GM19395 (cell line): ENCODE measurements around the gene PSORS1C1.
A peak's percentile ranks its signal among the peaks of the same experiment; 100 is the strongest.
"Not testable (repeated sequence)": the region's sequence is repeated elsewhere in the genome, so short reads cannot be mapped to it uniquely, and the experiment has no call there.

ENCODE experiments used
- ATAC-seq: cut with Tn5 transposase; IDR thresholded peaks from one replicate; pipeline ENCODE4 v1.9.1; 2021; ENCODE audit warnings: mild to moderate bottlenecking, moderate library complexity; ENCODE audit not compliant: unreplicated experiment

PSORS1C1 gene

DNA sequence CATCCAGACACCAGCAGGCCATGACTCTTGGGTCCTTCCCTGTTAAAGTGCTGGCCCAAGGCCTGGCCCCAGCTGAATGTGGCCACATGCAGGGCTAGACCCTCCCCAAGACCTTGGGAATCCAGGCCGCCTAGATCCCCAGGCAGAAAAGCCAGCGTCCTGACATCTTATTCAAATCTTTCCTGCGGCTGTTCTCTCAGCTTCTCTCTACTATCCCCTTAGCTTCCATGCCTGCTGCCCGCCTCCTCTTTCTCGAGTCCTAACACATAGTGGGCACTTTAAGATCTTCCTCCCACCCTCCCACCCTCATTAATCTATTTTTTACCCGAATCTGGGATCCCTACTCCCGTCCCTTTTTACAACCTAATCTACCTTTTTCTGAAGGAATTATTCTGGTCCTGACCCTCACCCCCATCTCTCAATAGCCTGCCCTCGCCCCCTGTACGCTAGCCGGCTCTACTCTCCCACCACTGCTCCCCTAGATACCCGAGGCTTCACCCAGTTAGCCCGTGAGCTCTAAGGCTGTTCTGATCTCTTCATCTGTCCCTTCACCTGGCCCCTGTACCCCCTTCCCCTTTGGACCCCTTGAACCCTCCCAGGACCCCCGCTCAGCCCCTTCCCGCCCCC lies 43.0 kb downstream of the PSORS1C1 start, which contains the start of gene CCHCR1:
Gene CCHCR1, minus strand, starts transcription at position 290 of the 627 bp plus-strand sequence. Its CDS starts 202 bp downstream, at position 88.
- ATAC-seq: peak; percentile 9

DNA sequence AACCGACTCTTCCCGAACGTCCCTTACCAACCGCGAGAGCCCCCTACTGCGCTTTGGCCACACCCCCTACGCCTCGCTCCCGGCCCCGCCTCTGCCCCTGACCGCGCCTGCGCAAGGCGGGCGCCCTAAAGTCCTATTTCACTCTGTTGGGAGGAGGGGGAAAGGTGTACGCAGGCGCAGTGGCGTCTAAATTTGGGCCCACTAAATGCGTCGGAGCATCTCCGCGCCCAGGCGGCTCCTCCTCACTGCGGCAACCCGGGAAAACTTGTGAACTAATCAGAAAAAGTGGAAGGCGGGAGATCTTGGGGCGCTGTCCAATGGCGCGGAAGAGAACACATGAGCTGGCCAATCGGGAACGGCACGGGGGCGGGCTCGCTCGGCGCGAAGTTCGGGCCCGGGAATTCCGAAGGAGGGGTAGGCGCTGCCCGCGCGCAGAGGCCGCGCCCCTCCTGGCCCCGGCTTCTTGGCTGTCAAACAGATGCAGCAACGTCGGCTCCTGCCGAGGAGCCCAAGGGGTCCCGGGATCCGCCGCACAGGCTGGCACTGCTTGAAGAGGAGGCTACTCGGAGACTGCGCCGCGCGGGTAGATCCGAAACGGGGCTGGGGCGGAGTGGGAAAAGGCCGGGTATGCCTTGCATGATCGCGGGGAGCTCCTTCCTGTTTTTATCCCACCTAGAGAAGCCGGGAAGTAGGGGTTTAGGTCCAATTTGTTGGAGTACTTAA lies 43.7 kb downstream of the PSORS1C1 start, which contains the start of gene TCF19:
Gene TCF19, plus strand, starts transcription at position 450 of the 723 bp plus-strand sequence. CDS start 881 bp downstream, outside the sequence.
- peak; percentile 86 for ATAC-seq

DNA sequence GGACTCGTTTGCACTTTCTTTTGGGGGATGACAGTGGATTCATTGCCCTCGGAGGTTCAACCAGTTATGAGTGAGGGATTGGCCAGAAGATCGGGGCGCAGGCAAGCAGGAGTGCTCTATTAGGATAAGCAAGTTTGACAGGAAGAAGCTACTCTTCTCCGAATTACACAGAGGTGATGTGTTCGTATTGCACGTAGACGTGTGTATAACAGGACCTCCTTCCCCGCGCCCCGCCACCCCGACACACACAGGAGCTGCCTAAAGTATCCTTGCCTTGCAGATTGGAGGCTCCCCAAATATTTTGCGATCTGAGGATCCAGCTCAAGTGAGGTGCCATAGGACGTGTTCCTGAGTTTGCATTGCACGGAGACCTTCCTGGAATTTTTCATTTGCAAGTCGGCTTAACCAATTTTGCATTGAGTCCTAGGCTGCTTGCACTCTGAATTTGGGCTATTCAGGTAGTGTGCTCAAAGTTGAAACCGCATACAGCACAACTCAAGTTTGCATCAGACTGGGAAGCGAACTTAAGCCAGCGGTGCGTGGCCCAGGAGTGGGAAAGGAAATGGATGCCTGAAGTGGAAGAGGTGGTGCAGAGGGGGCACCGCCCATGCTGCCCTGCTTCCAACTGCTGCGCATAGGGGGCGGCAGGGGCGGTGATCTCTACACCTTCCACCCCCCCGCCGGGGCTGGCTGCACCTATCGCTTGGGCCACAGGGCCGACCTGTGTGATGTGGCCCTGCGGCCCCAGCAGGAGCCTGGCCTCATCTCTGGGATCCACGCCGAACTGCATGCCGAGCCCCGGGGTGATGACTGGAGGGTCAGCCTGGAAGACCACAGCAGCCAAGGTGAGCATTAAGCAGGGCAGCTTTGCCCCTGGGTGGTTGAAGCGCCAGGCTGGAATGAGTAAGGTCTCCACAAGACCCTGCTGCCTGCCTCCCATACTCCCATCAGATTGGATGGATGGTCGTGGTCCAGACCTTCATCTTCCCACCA lies 44.6 kb downstream of the PSORS1C1 start:
- no peak for ATAC-seq

DNA sequence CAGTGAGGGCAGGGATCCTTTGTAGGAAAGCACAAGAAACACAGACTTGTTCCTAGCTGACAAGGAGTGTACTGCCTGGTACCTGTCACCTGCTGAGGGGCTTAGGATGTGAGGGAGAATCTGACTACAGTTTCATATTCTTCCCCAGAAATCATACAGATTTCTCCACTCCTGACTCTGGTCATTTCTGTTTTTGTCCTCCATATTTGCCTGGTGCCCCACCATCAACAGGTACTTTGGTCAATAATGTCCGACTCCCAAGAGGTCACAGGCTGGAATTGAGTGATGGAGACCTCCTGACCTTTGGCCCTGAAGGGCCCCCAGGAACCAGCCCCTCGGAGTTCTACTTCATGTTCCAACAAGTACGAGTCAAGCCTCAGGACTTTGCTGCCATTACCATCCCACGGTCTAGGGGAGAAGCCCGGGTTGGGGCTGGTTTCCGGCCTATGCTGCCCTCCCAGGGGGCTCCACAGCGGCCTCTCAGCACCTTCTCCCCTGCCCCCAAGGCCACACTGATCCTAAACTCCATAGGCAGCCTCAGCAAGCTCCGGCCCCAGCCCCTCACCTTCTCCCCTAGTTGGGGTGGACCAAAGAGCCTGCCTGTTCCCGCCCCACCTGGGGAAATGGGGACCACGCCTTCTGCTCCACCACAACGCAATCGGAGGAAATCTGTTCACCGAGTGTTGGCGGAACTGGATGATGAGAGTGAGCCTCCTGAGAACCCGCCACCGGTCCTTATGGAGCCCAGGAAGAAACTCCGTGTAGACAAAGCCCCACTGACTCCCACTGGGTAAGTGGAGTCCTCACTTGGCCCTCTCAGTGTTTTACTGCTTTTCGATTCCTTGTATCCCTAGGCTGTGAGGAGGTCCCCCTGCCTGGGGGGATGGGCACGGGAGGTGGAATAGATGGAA lies 46.9 kb downstream of the PSORS1C1 start:
- no peak for ATAC-seq

DNA sequence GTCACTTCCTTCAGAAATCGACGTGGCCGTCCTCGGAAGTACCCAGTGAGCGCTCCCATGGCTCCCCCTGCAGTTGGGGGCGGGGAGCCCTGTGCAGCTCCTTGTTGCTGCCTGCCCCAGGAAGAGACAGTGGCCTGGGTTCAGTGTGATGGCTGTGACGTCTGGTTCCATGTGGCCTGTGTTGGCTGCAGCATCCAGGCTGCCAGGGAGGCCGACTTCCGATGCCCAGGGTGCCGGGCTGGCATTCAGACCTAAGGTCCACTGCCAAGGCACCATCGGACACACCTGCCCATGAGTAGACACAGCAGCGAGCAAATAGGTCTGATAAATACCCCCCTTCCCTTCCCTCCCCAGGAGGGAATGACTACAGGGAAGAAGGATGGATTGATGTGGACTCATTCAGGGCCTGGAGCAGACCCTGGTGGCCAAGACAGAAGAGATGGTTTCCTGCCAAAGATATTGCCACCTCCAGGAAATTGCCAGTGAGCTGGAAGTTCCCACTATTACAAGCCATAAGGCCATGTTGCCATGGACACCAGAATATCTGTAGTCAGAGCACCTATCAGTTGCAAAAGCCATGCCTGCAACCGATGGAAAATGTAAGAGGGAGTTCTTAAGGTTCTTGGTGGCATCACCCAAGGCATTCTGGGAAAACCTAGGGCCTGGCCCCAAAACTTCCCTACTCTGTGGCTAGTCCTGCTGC lies 48.0 kb downstream of the PSORS1C1 start:
- ATAC-seq: no peak

DNA sequence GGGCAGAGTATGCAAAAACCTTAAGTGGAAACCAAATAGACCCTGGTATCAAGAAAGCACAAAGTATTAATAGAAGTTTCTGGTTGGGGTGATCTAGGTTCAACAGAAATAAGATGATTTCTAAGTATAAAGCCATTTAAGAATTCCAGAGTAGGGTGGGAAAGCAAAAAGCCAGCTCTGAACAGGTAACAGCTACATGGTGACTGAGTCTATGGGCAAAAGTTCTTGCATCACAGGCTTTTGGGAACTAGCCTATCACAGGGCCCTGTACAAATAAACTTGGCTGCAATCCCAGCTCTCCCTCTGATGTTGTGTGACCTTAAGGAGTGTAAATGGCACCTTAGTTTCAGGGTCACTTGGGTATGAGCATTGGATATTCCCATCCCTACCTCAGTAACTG lies 49.3 kb downstream of the PSORS1C1 start:
- ATAC-seq: no peak

DNA sequence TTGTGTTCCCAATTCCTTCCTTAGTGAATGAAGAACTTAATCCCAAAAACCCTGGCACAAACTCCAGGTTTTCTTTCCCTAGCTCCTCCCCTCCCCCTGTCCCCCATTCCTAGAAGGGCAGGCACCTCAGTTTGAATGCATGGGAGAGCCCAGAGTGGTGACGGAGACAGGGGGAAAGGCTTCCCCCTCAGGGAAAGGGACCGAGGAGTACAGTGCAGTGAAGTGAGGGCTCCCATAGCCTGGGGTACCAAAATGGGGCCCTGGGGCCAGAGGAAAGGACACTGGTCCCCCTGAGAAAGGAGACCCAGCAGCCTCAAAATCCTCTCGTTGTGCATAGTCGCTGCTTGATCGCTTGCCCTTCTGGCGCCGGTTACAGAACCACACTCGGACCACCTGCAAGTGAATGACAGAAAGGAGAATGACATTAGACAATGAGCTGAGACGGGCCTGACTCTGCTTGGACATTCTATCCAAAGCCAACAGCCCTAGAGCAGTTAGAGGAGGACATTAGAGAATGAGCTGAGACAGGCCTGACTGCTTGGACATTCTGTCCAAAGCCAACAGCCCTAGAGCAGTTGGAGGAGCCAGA lies 50.0 kb downstream of the PSORS1C1 start:
- ATAC-seq: not testable (repeated sequence)

- ATAC-seq: peak; percentile 89
Measured at GRCh38 chr6:31165064-31165832, 50.6 kb downstream of the PSORS1C1 start.

DNA sequence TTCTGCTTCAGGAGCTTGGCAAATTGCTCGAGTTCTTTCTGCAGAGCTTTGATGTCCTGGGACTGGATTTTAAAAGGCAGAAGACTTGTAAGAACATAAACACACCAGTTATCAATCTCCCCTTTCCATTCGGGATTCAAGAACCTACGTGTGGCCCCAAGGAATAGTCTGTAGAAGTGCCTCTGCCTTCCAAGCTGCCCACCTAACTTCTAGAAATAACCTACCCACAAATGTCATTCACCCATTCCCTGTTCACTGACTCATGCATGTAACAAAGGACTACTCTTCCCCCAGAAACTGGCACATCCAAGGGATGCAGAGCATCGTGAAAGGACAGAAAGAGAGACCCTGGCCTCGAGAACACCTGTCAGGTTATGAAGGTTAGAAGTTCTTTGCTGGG lies 51.4 kb downstream of the PSORS1C1 start:
- no peak for ATAC-seq

DNA sequence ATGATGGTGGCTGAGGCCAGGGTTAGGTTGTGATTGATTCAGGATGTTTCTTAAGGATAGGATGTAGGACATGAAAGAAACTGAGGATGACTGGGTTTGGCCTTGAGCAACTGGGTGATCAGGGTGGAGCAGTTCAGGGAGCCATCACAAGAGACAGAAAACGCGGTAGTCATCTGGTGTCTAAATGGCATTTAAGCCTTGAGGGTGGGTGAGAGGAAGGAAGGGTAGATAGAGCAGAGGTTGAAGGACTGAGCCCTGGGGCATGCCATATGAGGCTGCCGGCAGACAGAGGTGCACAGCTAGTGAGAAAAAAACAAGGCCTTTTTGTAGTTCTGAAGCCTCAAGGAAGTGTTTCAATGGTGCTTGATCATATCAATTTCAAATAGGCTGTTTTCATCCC lies 54.0 kb downstream of the PSORS1C1 start:
- ATAC-seq: no peak

- ATAC-seq: no peak
Measured at GRCh38 chr6:31169123-31169857, 54.7 kb downstream of the PSORS1C1 start.

DNA sequence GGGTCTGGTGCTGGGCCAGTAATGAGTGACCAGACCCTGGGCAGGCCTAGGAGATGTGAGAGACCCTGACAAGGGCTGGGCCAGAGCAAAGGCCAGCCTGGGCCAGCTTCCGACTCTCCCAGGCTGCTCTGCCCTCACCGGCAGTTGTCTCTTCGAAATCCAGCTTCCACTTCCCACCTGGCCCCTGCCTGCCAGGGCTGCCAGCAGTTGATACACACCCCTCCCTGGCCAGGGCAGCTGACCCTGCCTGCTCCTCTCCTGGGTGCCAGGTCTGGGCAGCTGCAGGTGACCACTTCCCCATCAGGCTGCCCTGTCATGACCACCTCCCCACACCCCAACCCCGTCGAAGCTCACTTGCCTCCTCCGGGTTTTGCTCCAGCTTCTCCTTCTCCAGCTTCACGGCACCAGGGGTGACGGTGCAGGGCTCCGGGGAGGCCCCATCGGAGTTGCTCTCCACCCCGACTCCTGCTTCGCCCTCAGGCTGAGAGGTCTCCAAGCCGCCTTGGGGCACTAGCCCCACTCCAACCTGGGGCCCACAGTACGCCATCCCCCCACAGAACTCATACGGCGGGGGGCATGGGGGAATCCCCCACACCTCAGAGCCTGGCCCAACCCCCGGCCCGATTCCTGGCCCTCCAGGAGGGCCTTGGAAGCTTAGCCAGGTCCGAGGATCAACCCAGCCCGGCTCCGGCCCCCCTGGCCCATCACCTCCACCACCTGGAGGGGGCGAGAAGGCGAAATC lies 55.4 kb downstream of the PSORS1C1 start:
- not testable (repeated sequence) for ATAC-seq

DNA sequence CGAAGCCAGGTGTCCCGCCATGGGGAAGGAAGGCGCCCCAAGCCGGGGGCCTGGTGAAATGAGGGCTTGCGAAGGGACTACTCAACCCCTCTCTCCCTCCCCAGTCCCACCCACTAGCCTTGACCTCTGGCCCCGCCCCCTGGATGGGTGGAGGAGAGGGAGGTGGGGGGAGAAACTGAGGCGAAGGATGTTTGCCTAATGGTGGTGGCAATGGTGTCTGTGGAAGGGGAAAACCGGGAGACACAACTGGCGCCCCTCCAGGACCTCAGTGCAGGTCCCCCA lies 55.9 kb downstream of the PSORS1C1 start, which contains the start of gene POU5F1:
Gene POU5F1, minus strand, starts transcription at position 83 of the 282 bp plus-strand sequence. Its CDS starts 62 bp downstream, at position 21.
- no peak for ATAC-seq

DNA sequence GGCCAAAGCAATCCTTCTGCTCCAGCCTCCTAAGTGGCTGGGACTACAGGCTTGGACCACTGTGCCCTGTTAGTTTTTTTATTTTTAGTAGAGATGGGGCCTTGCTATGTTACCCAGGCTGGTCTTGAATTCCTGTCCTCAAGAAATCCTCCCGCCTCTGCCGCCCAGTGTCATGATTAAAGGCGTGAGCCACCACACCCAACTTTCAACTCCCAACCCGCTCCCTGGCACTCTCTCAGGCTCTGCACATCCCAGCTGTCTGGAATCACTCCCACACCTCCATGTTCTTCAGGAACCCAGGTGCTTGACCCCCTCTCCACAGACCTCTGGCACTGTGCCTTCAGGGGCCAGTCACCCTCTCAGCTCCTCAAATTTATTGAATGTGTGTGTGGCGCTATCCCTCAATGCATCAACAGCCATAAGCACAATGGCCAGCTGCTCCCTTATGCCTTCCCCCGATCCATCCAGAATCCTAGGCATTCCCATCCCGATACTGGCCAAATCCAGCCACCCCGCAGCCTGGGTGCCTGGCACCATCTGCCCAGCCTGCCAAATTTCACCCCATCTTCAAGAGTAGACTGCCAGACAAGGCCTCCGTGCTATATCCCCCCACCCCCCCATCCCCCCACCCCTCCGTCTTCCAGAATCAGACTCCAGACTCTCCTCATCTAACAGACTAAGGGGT lies 56.5 kb downstream of the PSORS1C1 start:
- no peak for ATAC-seq

DNA sequence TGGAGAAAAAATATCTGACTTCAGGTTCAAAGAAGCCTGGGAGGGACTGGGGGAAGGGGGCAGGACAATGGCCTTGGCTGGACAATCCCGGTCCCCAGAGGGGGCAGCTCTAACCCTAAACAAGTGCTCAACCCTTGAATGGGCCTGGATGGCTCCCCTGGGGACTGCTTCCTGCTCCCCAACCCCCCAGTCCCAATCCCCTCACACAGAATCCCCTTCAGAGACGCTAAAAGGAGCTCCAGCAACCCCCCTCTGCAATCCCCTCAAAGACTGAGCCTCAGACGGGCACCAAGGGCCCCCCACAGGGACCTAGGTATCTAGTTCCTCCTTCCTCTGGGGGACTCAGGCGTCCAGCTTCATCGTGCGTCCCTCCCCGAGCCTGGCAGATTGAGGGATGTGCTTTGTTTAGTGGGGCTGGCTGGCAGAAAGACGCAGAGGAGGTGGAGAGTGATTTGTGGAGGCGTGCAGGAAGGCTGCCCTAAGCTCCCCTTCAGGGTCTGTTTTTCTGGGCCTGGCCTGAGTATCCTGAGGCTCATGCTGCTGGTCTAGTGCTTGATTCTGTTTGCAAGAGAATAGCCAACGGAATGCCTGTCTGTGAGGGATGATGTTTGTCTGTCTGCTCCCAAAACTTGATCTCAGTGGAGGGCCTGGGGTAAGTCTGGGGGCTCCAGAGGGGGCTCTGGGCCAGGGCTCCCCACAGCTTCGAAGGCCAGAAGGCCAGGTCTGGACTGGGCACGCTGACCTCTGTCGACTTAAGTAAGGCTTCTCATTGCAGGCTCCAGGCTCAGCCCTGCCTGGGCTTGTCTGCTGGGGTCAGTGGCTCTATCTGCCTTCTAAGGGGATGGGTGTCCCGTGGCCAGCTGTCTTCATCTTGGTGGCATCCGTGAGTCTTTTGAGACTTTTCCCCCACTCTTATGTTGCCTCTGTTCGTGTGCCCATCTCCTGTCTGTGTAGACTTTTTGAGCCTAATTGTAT lies 57.6 kb downstream of the PSORS1C1 start:
- ATAC-seq: no peak
